Coronary artery (tissue), 2 donors: Measurements from ENCODE around the gene ZNF484.
"Not testable (repeated sequence)": the region's sequence is repeated elsewhere in the genome, so short reads cannot be mapped to it uniquely, and the experiment has no call there.

Experiments
- DNase-seq: peaks from one replicate; pipeline ENCODE4 v3.0.0-alpha.2; 2017; ENCODE audit warnings: low spot score
- H3K27ac ChIP-seq, 2 donors: fragments of 200-600 bp; sonication (generic); one replicate each; pipeline ENCODE4 v1.5.1; 2016 to 2019
- H3K4me3 ChIP-seq: fragments of 200-600 bp; sonication (generic); 2 replicates; pipeline ENCODE4 v1.5.1; 2016; ENCODE audit warnings: mild to moderate bottlenecking, moderate library complexity
- CTCF ChIP-seq: fragments of 200-600 bp; sonication (generic); IDR thresholded peaks from one replicate; pipeline ENCODE4 v1.5.1; 2019; ENCODE audit warnings: antibody characterized with exemption

ZNF484 gene

GRCh38 chr9:92895812-92896436 lies 18.1 kb upstream of the ZNF484 start:
- no peak overlapping the region for H3K27ac ChIP-seq
- H3K4me3 ChIP-seq, result no peak overlapping the region
- TF ChIP-seq CTCF, result no peak
- DNase-seq, result no peak

GRCh38 chr9:92894711-92895362 lies 17.0 kb upstream of the ZNF484 start:
- no peak overlapping the region for H3K27ac ChIP-seq
- no peak for TF ChIP-seq CTCF
- no peak for DNase-seq
- no peak overlapping the region for H3K4me3 ChIP-seq

GRCh38 chr9:92893916-92894610 lies 16.2 kb upstream of the ZNF484 start:
- H3K27ac ChIP-seq, H3K4me3 ChIP-seq, DNase-seq: not testable (repeated sequence)

- not testable (repeated sequence) for H3K4me3 ChIP-seq, DNase-seq, H3K27ac ChIP-seq
These were observed 14.4 kb upstream of the ZNF484 start for GRCh38 chr9:92892276-92892675.

- no peak for TF ChIP-seq CTCF
These were observed 12.9 kb upstream of the ZNF484 start for GRCh38 chr9:92890761-92891160.

GRCh38 chr9:92887880-92888338 lies 10.1 kb upstream of the ZNF484 start:
- no peak overlapping the region for H3K27ac ChIP-seq
- DNase-seq, result no peak
- no peak for TF ChIP-seq CTCF
- H3K4me3 ChIP-seq, result no peak overlapping the region

More at GRCh38 chr9:92890761-92891160, 12.9 kb upstream of the ZNF484 start:
- no peak for DNase-seq
- H3K4me3 ChIP-seq, result no peak overlapping the region
- no peak overlapping the region for H3K27ac ChIP-seq

GRCh38 chr9:92886846-92887610 lies 9.2 kb upstream of the ZNF484 start:
- not testable (repeated sequence) for DNase-seq, H3K27ac ChIP-seq, H3K4me3 ChIP-seq

- not testable (repeated sequence) for H3K4me3 ChIP-seq, DNase-seq
These were observed 6.0 kb upstream of the ZNF484 start for GRCh38 chr9:92883666-92884405.

More at GRCh38 chr9:92883666-92884405, 6.0 kb upstream of the ZNF484 start:
- not testable (repeated sequence) for H3K27ac ChIP-seq
